ENCODE measurements around the gene TMEM39B. TPM values are rescaled to one million over a fixed set of nuclear protein-coding genes. Genes with fewer than 3 reads are reported as not detected.
A peak's percentile ranks its signal among the peaks of the same experiment; 100 is the strongest.
"Not testable (repeated sequence)": the region's sequence is repeated elsewhere in the genome, so short reads cannot be mapped to it uniquely, and the experiment has no call there.

Gene TMEM39B
- polyA plus RNA-seq, 1 donor: 13.5 TPM

- DNase-seq (ENCODE audit: low read depth): no peak
Measured at GRCh38 chr1:32068957-32069588, 3.7 kb upstream of the TMEM39B start.

- no peak for DNase-seq (ENCODE audit: low read depth)
Measured at GRCh38 chr1:32071758-32072621, 749 bp upstream of the TMEM39B start.

- no peak for DNase-seq (ENCODE audit: low read depth)
Measured at GRCh38 chr1:32073299-32074229, 825 bp downstream of the TMEM39B start.

- DNase-seq (ENCODE audit: low read depth): no peak
Measured at GRCh38 chr1:32074841-32075240, 2.1 kb downstream of the TMEM39B start.

GRCh38 chr1:32077451-32077850 lies 4.7 kb downstream of the TMEM39B start:
- DNase-seq (ENCODE audit: low read depth): no peak

- DNase-seq (ENCODE audit: low read depth): no peak
Measured at GRCh38 chr1:32082022-32082421, 9.3 kb downstream of the TMEM39B start.

- DNase-seq (ENCODE audit: low read depth): not testable (repeated sequence)
Measured at GRCh38 chr1:32086381-32086780, 13.6 kb downstream of the TMEM39B start.

GRCh38 chr1:32091176-32091575 lies 18.4 kb downstream of the TMEM39B start:
- DNase-seq (ENCODE audit: low read depth): no peak

GRCh38 chr1:32091591-32091990 lies 18.9 kb downstream of the TMEM39B start:
- DNase-seq (ENCODE audit: low read depth): no peak

GRCh38 chr1:32094746-32095521 lies 22.2 kb downstream of the TMEM39B start:
- no peak for DNase-seq (ENCODE audit: low read depth)

- DNase-seq (ENCODE audit: low read depth): no peak
Measured at GRCh38 chr1:32099426-32099825, 26.7 kb downstream of the TMEM39B start.

- no peak for DNase-seq (ENCODE audit: low read depth)
Measured at GRCh38 chr1:32100359-32100758, 27.6 kb downstream of the TMEM39B start.

GRCh38 chr1:32100807-32101708 lies 28.3 kb downstream of the TMEM39B start:
- DNase-seq (ENCODE audit: low read depth): no peak

GRCh38 chr1:32104127-32104526 lies 31.4 kb downstream of the TMEM39B start:
- no peak for DNase-seq (ENCODE audit: low read depth)

- DNase-seq (ENCODE audit: low read depth): no peak
Measured at GRCh38 chr1:32105338-32105737, 32.6 kb downstream of the TMEM39B start.

- DNase-seq (ENCODE audit: low read depth): no peak
Measured at GRCh38 chr1:32106663-32107275, 34.0 kb downstream of the TMEM39B start.

GRCh38 chr1:32107742-32108661 lies 35.3 kb downstream of the TMEM39B start, which contains the start of gene KPNA6:
Gene KPNA6, plus strand, starts transcription at chr1:32108056. Its CDS starts 75 bp downstream, at chr1:32108131.
- DNase-seq (ENCODE audit: low read depth): peak; percentile 97

GRCh38 chr1:32111040-32111623 lies 38.4 kb downstream of the TMEM39B start:
- DNase-seq (ENCODE audit: low read depth): no peak
